Activated CD4-positive, alpha-beta T cell treated with anti-CD3 and anti-CD28 coated beads, Interleukin-2, amount 50 U/mL, for 16 hours (primary cell): ENCODE measurements around the gene NDUFAF8.
A peak's percentile ranks its signal among the peaks of the same experiment; 100 is the strongest.

Experiments used
- DNase-seq: peaks from one replicate; pipeline ENCODE4 v3.0.0-alpha.2; 2020

Gene NDUFAF8

DNA sequence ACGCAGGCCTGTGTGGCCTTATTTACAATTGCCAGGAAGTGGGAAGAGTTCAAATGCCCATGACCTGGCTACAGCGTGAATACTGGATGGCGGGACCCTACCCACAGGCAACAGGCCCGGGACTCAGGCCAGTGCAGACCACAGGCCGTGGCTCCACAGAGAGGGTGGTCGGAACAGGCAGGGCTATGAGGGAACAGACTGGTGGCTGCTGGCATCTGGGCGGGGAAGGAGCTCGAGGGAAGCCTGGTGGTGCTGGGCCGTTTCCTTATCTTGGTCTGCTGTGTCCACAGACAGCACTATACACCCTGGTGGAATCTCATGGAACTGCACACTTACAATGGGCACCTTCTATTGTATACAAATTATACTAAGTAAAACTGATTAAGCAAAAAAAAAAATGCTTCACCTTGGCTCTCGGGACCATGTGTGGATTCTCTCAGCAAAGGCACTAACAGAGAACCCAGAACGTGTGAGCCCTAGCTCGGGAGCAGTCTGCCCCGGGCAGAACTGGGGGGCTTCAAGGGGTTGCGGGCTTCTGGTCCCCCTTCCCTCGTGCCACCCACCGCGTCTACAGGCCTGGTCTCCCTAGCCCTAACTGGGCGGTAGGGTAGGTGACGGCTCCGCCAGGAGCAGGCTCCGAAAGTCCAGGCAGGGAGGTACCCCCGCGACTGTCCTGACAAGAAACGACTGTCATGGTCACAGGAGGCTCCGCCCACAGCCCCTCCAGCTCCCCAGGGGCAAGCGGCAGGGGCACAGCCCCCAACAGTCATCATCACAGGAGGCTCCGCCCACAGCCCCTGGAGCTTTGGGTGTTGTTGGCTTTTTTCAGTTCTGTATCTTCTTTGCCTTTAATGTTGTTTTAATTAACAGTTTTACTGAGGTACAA, 38.2 kb upstream of the NDUFAF8 start:
- DNase-seq, result peak; percentile 44

DNA sequence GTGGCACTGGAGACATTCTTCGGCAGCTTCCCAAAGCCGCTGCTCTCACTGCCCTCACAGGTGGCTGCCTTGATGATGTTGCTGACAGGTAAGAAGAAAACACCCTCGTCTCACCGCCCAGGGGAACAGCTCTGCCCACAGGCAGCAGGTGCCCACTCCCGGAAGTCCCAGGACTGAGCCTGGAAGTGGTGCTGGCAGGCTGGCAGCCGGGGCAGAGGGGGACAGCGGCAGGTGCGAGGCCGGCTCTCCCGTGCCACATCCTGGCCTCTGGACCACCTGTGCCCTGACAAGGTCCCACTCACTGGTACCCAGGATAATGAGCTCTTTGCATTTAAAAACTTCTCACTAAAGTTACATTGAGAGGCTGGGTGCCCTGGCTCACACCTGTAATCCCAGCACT, 36.8 kb upstream of the NDUFAF8 start:
- DNase-seq, result no peak

DNA sequence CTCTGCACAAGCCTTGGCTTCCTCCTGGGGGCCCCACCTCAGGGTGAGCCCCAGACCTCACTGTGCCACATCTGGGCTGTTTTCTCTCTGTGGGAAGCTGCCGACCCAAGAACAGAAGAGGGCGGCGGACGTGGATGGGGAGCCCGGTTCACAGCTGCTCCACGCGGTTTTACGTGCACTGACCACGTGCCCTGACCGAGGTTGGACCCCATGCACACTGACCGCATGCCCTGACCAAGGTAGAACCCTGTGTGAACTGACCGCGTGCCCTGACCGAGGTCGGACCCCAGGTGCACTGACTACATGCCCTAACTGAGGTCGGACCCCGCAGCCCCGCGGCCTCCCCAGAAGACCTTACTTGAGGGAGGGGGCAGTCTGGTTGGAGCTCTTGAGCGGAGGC, 36.0 kb upstream of the NDUFAF8 start:
- no peak for DNase-seq

DNA sequence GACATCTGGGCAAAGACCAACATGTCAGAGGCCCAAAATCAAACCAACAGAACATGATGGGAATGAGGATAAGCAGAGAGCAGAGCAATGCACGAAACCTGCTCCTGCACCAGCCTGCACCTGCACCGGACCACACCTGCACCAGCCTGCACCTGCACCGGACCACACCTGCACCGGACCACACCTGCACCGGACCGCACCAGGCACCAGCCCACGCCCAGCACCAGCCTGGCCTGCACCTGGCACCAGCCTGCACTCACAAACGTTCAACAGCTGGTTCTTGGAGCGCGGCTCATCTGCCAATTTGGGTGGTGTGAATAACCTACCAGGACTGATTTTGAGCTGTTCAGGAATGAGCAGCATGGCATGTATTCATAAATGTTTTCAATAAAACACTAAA, 34.5 kb upstream of the NDUFAF8 start:
- DNase-seq, result no peak

DNA sequence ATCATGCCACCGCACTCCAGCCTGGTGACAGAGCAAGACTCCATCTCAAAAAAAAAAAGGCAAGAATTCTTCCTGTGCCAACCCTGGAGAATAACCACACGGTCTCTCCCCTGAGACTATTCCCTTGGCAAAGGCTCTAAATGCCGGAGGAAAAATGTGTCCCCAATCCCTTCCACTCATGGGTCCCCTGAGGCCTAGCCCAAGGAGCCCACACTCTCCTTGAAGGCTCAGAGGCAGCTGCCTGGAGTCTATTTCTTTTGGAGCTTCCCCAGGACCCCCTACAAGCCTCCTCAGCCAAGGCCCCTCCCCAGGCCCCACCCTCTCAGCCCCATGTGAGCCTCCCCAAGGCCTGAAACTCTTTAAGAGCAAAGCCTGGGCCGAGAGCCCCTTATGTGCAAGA, 33.0 kb upstream of the NDUFAF8 start:
- no peak for DNase-seq

DNA sequence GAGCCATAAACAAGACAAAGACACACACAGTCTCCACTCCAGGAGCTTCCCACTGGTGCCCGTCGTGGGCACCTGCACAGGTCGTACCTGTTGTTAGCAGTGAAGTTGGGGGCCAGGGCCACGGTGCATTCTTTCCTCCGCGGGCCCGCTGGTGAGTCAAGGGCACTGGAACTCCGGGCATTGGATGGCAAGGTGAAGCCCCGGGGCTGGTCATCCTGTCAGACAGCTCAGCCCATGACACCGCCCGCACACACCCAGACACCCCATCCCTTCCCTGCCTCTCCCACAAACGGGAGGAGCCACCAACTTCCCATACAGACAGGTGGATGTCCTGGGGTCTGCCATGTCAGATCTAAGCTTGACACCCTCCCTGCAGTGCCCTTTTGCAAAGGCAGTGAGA, 32.5 kb upstream of the NDUFAF8 start:
- DNase-seq, result no peak

DNA sequence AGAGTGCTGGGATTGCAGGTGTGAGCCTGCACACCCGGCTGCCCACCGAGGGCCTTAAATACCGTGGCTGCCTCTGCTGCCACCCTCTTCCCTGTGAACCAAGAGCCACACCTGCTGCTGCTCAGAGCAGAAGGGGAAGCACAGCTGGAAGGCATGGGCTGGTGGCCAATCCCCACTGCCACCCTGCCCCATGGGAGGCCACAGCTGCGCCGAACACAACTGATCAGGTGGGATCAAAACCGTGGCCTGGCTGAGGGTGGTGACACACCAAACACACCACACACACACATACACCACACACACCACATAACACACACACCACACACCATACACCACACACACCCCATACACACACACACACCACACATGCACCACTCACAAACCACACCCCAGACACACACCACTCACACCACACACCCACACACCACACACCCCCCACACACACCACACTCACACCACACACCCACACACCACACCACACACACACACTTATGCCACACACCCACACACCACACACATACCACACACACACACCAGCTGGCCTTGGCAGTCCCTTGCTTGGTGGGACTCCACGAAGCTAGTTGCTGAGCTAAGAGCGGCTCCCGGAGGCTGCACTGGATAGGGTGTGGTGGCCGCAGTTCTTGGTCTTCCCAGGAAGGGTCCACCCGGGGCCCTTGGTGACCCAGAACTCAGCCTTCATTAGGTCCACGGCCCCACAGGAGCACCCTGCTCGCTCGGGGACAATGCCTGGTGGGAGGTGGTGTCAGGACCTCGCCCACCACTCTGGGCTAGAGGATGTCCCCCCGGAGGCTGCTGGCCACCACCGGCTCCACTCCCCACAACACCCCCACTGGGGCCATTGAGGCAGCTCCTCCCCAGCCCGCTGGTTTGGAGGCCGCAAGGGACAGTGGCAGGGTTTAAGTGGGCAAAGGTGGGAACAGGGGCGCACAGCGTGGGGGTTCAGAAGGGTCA, 31.2 kb upstream of the NDUFAF8 start:
- no peak for DNase-seq

DNA sequence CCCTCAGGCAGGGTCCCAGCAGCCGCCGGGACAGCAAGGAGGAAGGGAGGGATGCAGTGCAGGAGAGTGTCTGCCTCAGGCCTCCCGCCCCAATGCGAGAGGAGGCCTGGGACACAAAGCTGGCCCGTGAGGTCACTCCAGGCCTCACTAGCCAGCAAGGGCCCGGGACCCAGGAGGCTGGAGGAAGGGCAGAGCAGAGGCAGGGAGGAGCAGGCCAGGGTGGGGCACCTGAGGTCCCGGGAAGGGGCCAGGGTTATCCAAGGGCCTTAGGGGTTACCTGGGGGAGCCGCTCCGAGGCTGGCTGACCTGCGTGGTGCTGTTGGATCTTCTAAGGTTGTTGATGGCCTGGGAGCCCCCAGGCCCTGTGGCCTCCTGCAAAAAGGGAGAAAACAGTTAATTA, 30.5 kb upstream of the NDUFAF8 start:
- DNase-seq, result no peak

DNA sequence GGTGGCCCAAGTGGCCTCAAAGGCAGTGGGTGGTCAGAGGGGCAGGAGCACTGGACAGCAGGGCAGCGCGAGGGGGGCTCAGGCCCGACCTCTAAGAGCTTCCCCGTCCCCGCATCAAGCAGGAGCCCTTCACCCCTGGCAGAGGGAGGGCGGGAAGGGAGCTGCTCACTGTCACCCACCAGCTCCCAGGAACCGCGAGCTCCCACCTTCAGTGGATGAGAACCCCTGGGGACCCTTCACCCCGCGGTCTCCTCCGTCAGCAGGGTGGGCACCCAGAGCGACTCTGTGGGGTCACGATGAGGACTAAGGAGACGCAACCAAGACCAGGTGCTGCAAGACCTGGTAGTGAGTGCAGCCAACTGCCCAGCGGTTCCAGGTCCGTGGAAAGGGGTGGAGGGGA, 30.0 kb upstream of the NDUFAF8 start:
- DNase-seq, result no peak

DNA sequence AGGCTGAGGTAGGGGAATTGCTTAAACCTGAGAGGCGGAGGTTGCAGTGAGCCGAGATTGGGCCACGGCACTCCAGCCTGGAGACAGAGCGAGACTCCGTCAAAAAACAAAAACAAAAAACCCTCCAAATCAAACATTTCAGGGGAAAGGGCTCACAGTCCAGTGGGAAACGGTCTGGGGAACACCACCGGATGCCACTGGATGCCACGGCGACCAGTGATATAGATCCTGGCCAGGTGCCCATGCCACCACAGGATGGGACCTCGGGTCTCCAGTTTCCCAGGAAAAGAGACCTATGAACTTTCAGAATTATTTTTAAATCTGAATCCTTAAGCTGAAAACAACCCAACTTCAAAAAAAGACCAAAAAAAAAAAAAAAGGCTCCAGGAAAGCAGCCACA, 28.7 kb upstream of the NDUFAF8 start:
- DNase-seq, result no peak

DNA sequence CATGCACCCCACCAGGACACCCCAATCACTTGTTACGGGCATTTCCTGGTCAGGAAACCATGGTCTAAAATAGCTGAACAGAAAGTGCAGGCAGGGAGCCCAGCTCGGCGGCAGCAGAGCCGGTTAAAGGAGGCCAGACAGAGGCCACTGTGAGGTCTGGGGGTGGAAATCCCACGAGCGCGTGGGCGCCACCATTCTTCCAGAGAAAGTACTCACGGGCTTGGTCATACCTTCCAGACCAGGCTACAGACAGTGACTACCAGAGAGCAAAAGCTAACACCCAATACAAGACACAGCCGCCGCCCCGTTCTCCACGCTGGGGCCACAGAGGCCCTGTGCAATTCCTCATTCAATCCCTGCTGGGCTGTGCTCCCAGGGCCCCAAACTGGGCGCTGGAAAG, 28.2 kb upstream of the NDUFAF8 start:
- DNase-seq, result no peak

DNA sequence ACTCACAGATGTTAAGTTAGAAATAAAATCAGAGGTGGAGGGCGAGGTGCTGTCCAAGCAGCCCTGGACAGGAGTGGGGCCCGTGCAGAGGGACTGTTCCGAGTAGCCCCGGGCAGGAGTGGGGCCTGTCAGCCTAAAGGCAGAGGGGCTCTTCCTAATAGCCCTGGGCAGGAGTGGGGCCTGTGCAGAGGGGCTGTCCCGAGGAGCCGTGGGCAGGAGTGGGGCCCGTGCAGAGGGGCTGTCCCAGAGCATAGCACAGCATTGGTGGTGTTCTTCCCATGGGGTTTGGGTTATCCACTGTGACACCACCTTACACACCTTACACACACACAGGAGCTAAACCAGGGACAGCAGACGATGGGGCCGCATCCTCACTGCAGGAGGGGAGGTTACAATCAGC, 26.8 kb upstream of the NDUFAF8 start:
- no peak for DNase-seq

DNA sequence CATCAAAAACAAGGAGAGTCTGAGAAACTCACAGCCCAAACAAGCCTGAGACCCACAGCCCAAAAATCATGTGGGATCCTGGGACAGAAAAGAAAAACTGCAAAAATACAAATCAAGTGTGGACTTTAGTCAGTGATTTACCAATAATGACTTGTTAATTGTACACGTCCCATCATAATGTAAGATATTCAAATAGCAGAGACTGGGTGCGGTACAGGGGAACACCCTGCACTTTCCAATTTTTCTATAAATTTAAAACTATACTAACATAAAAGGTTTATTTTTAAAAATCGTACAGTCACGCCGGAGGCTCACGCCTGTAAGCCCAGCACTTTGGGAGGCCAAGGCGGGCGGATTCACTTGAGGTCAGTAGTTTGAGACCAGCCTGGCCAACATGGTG, 25.1 kb upstream of the NDUFAF8 start:
- DNase-seq, result no peak

DNA sequence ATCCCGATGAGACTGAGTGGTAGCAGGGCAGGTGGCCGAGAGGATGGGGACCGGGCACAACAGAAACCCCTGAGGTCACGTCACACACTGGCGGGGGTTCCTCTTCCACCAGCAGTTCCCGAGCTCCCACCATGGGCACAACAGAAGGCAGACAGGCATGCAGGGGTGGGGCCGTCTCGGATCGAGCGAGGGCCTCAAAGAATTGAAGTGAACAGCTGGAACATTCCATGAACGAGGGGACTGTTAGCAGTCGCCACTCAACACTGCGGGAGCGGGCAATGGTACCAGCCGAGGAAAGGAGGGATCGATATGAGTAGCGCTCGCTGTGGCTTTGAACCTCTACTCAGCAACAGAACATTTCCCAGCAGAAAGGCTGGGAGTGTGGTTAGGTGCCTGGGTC, 21.6 kb upstream of the NDUFAF8 start:
- DNase-seq, result no peak

DNA sequence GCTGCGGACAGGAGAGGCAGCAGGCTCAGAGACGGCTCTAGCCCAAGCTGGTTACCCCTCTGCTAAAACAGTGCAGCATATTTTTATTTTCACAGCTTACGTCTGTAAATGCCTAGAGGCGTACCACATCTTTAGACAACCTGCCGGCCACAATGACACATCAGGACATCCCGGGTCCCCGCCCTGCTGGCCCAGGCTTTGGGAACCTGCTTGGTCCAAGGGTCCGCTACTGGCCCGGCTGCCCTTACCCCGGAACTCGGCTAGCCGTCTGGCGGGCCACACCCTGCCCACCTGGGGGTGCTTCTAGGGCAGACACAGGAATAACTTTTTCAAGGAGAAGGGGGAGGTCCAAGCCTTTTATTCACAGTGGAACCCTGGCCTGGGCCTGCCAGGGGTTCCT, 20.7 kb upstream of the NDUFAF8 start:
- no peak for DNase-seq

DNA sequence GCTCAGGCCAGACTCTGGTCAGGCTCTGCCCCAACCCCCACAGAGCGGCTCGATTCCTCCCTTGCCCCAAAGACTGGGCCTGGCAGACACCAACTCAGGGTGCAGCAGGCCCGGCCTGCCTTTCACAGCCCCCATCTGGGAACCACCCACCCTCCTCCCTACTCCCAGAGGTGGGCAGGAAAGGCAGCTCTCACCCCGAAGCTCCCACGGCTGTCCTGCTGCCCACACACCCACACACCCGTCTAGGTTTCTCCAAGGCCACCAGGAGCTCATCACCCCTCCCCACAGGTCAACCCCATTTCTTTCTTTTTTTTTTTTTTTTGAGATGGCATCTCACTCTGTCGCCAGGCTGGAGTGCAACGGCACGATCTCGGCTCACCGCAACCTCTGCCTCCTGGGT, 20.1 kb upstream of the NDUFAF8 start:
- DNase-seq, result no peak

DNA sequence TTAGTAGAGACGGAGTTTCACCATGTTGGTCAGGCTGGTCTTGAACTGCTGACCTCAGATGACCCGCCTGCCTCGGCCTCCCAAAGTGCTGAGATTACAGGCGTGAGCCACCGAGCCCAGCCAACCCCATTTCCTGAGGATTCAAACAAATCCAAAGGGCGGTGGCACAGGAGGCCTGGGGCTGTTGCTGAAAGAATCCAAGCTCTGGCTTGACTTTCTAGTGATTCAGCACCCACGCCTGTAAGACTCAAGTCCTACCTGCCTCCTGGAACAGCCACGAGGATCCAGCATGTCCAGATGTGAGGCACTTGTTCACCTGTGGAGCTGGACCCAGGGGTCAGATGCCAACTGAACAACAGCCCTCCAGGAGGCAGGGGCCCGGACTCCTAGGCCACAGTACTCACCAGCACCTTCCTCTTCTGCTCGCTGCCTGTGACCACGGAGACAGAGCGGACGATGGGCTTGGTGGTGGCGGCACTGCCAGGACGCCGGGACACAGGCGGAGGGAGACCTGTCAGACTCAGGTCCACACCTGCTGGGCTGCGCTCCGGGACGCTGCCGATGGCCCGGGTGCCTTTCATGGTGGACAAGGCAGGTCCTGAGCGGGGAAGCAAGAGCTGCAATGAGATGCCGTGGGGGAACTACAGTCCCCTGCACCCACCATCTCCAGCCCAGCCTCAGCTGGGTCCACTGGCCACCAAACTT, 19.5 kb upstream of the NDUFAF8 start:
- DNase-seq, result no peak

DNA sequence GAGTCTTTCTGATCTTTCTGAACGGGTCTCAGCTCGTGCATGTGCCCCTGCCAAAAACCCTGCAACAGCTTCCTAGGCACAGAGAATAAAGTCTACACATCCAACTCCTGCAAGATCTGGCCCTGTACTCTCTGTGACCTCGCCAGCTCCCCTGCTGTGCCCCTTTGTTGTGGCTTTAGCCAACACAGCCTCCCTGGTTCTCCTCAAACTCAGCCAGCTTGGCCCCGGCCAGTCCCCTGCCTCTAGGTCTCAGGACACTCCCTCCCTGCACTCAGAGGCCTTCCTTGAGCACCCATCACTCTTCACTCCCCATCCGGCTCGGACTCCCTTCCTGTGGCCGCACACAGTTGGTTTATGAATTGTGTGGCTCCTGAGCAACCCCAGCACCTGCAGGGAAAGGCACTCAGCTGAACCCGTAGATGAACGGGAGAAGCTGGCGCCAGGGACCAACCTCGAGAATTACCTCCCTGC, 17.7 kb upstream of the NDUFAF8 start:
- DNase-seq, result no peak

DNA sequence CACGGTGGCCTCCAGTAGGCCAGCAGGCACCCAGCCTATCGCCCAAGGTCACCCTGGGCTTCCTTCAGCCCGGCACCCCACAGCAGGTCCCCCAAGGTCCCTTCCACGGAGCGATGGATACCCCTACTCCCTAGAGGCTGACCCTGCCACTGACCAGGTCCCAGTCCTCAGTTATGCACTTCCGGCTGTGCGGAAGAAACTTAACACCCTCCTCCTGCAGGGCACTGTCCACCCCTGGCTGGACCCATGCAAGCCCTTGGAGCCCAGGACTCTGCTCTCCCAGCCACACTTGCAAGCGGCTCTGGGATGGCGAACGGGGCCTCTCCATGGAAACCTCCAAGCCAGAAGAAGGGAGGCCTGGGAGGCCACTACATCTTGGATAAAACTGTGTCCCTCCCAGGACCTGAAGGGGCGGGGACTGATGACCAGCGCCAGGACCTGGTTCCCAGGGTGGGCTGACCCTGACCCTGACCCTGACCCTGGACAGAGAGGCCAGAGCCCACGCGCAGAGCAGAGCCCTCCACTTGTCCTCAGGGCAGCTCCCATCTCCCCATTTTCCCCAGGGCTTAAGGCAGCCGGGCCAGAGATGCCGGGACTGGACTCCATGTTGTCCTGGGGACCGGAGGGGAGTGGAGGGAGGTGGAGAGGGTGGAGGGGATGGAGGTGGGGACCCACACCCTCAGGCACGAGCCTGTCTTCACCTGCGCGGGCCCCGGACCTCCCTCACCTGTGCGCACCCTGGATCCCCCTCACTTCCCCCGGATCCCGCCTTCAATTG, 17.1 kb upstream of the NDUFAF8 start:
- DNase-seq, result no peak

DNA sequence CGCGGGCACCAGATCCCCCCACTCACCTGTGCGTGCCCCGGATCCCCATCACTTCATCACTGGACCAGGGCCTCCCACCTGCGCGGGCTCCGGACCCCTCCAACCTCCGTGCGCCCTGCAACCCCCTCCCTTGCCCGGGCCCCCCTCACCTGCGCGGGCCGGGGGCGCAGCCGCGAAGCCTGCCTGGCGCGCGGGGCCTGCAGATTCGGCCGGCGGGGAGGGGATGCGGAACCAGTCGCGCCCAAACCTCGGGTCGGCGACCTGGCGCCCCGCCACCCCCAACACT, 16.6 kb upstream of the NDUFAF8 start:
- DNase-seq, result no peak

DNA sequence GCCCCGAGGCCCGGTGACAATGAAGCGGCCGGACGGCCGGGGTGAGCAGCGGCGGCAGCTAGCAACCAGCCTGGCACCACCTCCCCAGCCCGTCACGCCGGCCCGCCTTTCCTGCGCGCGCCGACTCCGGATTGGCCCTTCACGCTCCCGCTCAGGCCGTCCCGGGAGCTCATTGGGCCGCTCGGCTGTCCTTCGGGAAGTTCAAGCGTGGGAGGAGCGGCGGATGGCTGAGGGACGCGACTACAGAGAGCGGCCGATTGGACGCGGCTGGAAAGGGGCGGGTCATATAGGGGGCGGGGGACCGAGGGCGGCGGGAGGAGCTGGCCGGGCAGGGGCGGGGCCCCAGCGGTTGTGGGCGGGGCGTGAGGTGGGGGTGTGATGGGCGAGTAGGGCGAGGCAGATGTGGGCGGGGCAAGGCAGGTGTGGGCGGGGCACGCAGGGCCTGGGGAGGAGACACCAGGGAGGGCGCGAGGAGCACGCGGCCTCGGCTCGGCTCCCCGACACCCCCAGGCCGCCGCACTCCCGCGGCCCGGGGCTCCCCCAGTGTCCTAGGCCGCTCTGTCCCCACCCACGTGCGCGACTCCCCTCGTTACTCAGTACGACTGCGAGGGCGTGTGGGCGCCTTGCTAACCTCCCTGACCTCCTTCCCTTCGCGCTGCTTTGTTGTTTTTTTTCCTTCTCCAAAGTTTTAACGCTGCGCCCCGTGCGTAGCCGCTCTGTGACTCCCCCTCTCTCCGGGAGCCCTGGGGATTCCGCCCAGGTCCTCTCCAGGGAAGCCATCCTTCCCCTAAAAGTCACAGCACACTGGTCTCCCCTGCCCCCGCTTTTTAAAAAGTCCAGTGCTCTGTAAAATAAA, 16.0 kb upstream of the NDUFAF8 start, which contains the start of gene CEP131:
Gene CEP131 (minus strand): TSS at position 60 of the 856 bp plus-strand sequence. CDS start 2,909 bp downstream, outside the sequence.
- DNase-seq, result peak; percentile 99

DNA sequence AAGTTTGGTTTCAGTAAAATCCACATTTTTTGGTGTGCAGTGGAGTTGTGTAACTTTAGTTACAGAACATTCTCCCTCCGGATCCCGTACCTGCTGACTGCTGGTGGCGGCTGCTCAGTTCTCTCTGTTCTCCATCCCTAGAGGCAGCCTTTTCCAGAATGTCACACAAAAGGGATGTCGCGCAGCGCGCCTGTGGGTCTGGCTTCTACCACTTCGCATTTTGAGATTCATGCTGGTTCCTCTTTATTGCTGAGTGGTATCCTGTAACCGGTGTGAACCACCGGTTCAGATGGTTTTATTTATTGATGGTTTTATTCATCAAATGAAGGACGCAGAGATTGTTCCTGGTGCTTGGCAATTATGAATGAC, 15.4 kb upstream of the NDUFAF8 start:
- DNase-seq, result no peak
